Esophagus muscularis mucosa (tissue), 4 donors: Measurements from ENCODE around the gene MFSD2B. TPM values are rescaled to one million over a fixed set of nuclear protein-coding genes. Genes with fewer than 3 reads are reported as not detected.
A peak's percentile ranks its signal among the peaks of the same experiment; 100 is the strongest.

Experiments used
- DNase-seq: peaks from one replicate; pipeline ENCODE4 v3.0.0-alpha.2; 2017; ENCODE audit errors: extremely low spot score
- H3K27ac ChIP-seq, 4 donors: fragments of 200-600 bp; sonication (generic); replicated peaks in 1 of 4; 1 replicate in 3 of 4; 2 replicates in 1 of 4; pipeline ENCODE4 v1.5.1; 2016 to 2019; ENCODE audit warnings: mild to moderate bottlenecking in 1 of 4
- H3K27me3 ChIP-seq, 4 donors: fragments of 200-600 bp; sonication (generic); one replicate each; pipeline versions ENCODE4 v1.5.1 to v1.6.0; 2016 to 2019
- H3K36me3 ChIP-seq, 4 donors: fragments of 200-600 bp; sonication (generic); one replicate each; pipeline ENCODE4 v1.5.1; 2016 to 2019
- H3K4me1 ChIP-seq, 4 donors: fragments of 200-600 bp; sonication (generic); one replicate each; pipeline ENCODE4 v1.5.1; 2016 to 2019
- H3K4me3 ChIP-seq, 4 donors: fragments of 200-600 bp; sonication (generic); 1 replicate in 2 of 4; 2 replicates in 2 of 4; pipeline ENCODE4 v1.5.1; 2016 to 2019; ENCODE audit warnings: mild to moderate bottlenecking in 4 of 4, moderate library complexity in 1 of 4
- H3K9me3 ChIP-seq, 4 donors: fragments of 200-600 bp; sonication (generic); 1 replicate in 3 of 4; 2 replicates in 1 of 4; pipeline ENCODE4 v1.5.1; 2016 to 2019
- EP300 ChIP-seq: sonication (generic); formaldehyde crosslinking; IDR thresholded peaks from one replicate; pipeline ENCODE4 v1.6.1; 2017; ENCODE audit warnings: antibody characterized with exemption
- POLR2A ChIP-seq: fragments of 450-650 bp; IDR thresholded peaks from one replicate; pipeline ENCODE4 v1.6.1; 2017; ENCODE audit warnings: antibody characterized with exemption, moderate library complexity, mild to moderate bottlenecking, low read depth
- POLR2AphosphoS5 ChIP-seq, 2 donors: sonication (generic); formaldehyde crosslinking; IDR thresholded peaks; one replicate each; pipeline ENCODE4 v1.6.1; 2017; ENCODE audit warnings: antibody characterized with exemption in 2 of 2
- WGBS: methylation state at CpG from one replicate; pipeline ENCODE4 v1.1.5; 2018; 5-methylcytosine and 5-hydroxymethylcytosine counted together
- intact Hi-C: fragments of 100-400 bp; cut with DNase I; formaldehyde crosslinking; loops from one replicate; pipeline ENCODE4 v1.15.1; 2023
- total RNA-seq, 4 donors: library from RNA; depleted of rRNA; stranded (reverse); fragments of >200 nt; gene quantifications; one replicate each; pipeline versions ENCODE4 v1.1.0 to v1.2.1, GENCODE V29; 2016
- TF ChIP-seq, protein P1 (sequence below), 3 experiments: fragments of 200-600 bp in 2 of 3; fragments of 450-650 bp in 1 of 3; sonication (generic) in 2 of 3; IDR thresholded peaks; one replicate each; pipeline ENCODE4 v1.5.1; 2017 to 2019; ENCODE audit warnings: antibody characterized with exemption in 3 of 3, mild to moderate bottlenecking in 2 of 3, moderate library complexity in 1 of 3

The MFSD2B gene
- total RNA-seq, 4 donors from 2014 or later: 0.33 TPM; not detected in 3

DNA sequence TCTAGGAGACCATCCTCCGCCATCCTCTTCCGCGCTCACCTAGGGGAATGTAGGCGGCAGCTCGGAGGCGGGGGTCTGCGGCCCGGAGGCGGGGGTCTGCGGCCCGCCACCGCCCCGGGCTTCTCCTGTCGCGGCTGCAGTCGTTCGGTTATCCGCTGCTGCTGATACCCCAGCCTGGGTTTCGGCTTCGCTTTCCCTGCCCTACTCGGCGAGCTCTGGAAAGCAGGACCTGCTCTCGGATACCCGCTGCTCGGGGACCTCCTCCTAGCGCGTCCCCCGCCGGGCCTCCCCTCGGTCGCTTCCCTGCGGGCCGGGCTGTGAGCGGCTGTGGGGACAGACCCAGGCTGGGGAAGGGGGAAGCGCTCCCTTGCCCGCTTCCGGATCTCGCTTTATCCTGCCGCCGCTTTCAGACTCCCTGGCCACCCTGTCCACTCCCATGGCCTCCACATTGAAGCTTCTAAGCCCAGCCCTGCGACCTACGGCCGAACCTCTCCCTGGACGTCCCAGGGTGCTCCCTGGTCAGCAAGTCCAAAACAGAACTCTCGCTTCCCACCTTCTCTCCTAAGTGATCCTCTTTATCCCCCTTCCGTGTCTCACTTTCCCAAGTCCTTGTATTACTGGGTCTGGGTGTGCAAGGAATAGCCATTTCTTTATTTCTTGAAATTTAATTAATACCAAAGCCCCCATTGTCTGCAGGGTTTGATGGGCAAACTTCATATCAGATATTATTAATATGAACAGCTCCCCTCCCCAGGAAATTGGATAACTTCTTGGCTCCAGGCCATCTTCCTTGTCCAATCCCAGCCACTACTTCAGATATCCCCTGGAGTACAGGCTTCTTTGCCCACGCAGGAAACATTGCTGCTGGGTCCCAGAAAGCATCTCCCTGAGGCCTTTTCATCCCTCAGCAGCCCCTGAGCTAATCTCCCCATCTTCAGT lies 40.4 kb downstream of the MFSD2B start:
- H3K36me3 ChIP-seq: no peaks in the 10 kb centered on the region
- H3K27ac ChIP-seq: peak overlapping the region; percentile 63 to 75 (median 72)
- intact Hi-C loops: no loop called here
- TF ChIP-seq, protein P1, sequence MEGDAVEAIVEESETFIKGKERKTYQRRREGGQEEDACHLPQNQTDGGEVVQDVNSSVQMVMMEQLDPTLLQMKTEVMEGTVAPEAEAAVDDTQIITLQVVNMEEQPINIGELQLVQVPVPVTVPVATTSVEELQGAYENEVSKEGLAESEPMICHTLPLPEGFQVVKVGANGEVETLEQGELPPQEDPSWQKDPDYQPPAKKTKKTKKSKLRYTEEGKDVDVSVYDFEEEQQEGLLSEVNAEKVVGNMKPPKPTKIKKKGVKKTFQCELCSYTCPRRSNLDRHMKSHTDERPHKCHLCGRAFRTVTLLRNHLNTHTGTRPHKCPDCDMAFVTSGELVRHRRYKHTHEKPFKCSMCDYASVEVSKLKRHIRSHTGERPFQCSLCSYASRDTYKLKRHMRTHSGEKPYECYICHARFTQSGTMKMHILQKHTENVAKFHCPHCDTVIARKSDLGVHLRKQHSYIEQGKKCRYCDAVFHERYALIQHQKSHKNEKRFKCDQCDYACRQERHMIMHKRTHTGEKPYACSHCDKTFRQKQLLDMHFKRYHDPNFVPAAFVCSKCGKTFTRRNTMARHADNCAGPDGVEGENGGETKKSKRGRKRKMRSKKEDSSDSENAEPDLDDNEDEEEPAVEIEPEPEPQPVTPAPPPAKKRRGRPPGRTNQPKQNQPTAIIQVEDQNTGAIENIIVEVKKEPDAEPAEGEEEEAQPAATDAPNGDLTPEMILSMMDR (IDR thresholded peaks at IDR 0.05): no peak
- TF ChIP-seq POLR2A: no peak
- TF ChIP-seq EP300: no peak
- TF ChIP-seq POLR2AphosphoS5 (IDR thresholded peaks at IDR 0.05): no peak
- no peaks in the 10 kb centered on the region for H3K9me3 ChIP-seq
- H3K4me3 ChIP-seq: peak overlapping the region; percentile 79 to 94 (median 88)
- H3K4me1 ChIP-seq: peaks cover 13 to 45% (median 38%) of the 10 kb centered on the region in 4 donors
- no peaks in the 10 kb centered on the region for H3K27me3 ChIP-seq
- DNase-seq: no peak
- 20% methylated on average over 12 of the region's 47 CpGs for WGBS

DNA sequence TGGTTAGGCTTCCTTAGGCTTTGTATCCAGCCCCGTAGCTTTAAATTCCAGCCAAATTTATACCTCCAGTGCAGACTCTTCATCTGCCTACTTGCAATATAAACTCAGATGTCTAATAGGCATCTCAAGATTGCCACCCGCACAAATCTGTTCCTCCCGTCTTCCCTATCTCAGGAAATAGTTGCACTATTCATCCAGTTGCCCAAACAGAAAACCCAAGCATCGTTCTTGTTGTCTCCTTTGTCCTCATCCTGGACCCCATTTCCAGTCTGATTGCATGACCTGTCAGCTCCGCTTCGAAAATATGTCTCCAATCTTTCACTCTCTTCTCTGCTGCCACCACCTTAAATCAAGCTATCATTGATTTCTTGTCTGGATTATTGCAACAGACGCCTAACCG lies 41.9 kb downstream of the MFSD2B start:
- Histone ChIP-seq H3K36me3 (no peaks in the 10 kb centered on the region), H3K27me3 (no peaks in the 10 kb centered on the region), H3K4me3 (no peak overlapping the region), H3K27ac (no peak overlapping the region), H3K9me3 (no peaks in the 10 kb centered on the region), H3K4me1 (peaks cover 6 to 30% (median 26%) of the 10 kb centered on the region in 4 donors)
- 83% methylated on average over 8 of the region's 8 CpGs for WGBS
- intact Hi-C loops: no loop called here
- DNase-seq: no peak
- TF ChIP-seq POLR2AphosphoS5 (IDR thresholded peaks at IDR 0.05) (no peak), EP300 (no peak)
- TF ChIP-seq, protein P1 (IDR thresholded peaks at IDR 0.05): no peak

DNA sequence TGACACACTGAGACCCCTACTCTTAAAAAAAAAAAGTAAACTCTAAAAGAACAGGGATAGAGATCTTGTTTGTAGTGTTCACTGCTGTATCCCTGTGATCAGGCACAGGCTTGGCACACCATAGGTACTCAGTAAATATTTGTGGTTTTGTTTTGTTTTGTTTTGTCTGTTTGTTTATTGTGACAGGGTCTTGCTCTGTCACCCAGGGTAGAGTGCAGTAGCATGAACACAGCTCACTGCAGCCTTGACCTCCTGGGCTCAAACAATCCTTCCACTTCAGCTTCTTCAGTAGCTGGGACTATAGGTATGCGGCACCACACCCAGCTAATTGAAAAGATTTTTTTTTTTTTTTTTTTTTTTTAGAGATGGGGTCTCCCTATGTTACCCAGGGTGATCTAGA lies 43.1 kb downstream of the MFSD2B start:
- TF ChIP-seq, protein P1 (IDR thresholded peaks at IDR 0.05): no peak
- no peak for TF ChIP-seq EP300
- TF ChIP-seq POLR2A: no peak
- 94% methylated on average over 1 of the region's 1 CpG for WGBS
- DNase-seq: no peak

DNA sequence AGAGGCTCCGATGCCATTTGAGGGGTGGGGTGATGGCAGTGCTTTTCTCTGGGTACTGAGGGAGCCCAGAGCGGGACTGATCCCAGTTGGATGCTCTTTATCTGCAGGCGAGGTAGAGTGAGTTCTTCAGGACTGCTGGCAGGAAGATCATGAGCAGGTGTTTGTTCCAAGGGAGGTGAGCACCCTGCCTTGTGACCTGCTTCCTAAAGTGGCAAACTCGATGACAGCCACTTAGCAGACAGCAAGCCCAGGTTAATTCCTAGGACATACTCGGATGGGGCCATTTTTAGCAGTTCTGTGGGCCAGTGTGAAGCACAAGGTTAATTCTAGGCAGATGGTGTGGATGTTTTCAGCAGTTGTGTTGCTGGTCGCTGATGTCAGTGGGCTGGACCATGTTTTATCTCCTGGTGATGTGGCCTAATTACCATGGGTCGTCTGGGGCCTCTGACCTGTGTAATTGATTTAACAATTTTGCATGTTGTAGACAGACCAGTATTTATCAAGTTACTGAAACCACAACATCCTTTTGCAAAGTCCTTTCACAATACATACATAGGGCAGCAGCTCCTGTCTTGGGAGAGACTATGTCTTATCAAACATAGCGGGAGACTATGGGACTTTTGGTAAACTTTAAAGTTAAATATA lies 44.6 kb downstream of the MFSD2B start:
- TF ChIP-seq, protein P1 (IDR thresholded peaks at IDR 0.05): no peak
- TF ChIP-seq POLR2A (no peak), EP300 (no peak), POLR2AphosphoS5 (IDR thresholded peaks at IDR 0.05) (no peak)
- H3K27ac ChIP-seq: no peak overlapping the region
- H3K4me3 ChIP-seq: no peak overlapping the region
- no peak for DNase-seq
- no peaks in the 10 kb centered on the region for H3K36me3 ChIP-seq
- intact Hi-C loops: no loop called here
- H3K4me1 ChIP-seq: peaks cover under 1 to 13% (median 10%) of the 10 kb centered on the region in 4 donors
- H3K9me3 ChIP-seq: no peaks in the 10 kb centered on the region
- WGBS: 79% methylated on average over 6 of the region's 8 CpGs
- H3K27me3 ChIP-seq: no peaks in the 10 kb centered on the region

More for the DNA sequence above, 43.1 kb downstream of the MFSD2B start:
- Histone ChIP-seq H3K36me3 (no peaks in the 10 kb centered on the region), H3K27ac (no peak overlapping the region), H3K27me3 (no peaks in the 10 kb centered on the region), H3K4me1 (peaks cover 6 to 24% (median 21%) of the 10 kb centered on the region in 4 donors), H3K9me3 (no peaks in the 10 kb centered on the region), H3K4me3 (no peak overlapping the region)
- intact Hi-C loops: no loop called here
